ENCODE data around the gene OS9. TPM values are rescaled to one million over a fixed set of nuclear protein-coding genes. Genes with fewer than 3 reads are reported as not detected.

OS9 gene
- total and polyA plus RNA-seq, 9 of the 15 experiments (the other 6 are each of a cell fraction or from before 2014, with no cell fraction given) = 4.6 to 105 (median 89.5) TPM

- Histone ChIP-seq H3K9me1 (ENCODE audit: control insufficient read depth, insufficient read depth, low read length) (no peaks in the 10 kb centered on the region), H2AFZ (ENCODE audit: low read depth, low read length) (no peak overlapping the region), H3K4me1 (replicated peaks in 1 of 2; ENCODE audit: control insufficient read depth in 2 of 2, insufficient read depth in 2 of 2, low read length in 2 of 2) (peaks cover 6 to 40% of the 10 kb centered on the region in 2 experiments; a peak in 4 of 5 replicates), H3K36me3 (ENCODE audit: control insufficient read depth, insufficient read depth, low read length) (0 out of 3 replicates have a peak, but pooled peaks cover under 1% of the 10 kb centered on the region), H3K27ac (ENCODE audit: extremely low read depth, low read depth, low read length) (no peak overlapping the region), H3K9ac (ENCODE audit: insufficient read depth in 1 of 2, low read depth in 2 of 2, low read length in 2 of 2) (no peak overlapping the region), H3K27me3 (ENCODE audit: control insufficient read depth in 2 of 2, insufficient read depth in 2 of 2, low read length in 2 of 2) (peaks cover 0 to 26% of the 10 kb centered on the region in 2 experiments; a peak in 2 of 5 replicates), H3K4me3 (no peak overlapping the region), H4K20me1 (replicated peaks; ENCODE audit: control insufficient read depth, insufficient read depth, low read length) (no peaks in the 10 kb centered on the region), H3K9me3 (replicated peaks; ENCODE audit: control insufficient read depth, insufficient read depth, low read depth, low read length) (no peaks in the 10 kb centered on the region), H3K4me2 (ENCODE audit: insufficient read depth, low read length) (no peak overlapping the region), H3K79me2 (ENCODE audit: control insufficient read depth, insufficient read depth, low read length) (peaks cover 7% of the 10 kb centered on the region; the same call in 1 of the 3 replicates)
- CTCF ChIA-PET (ENCODE audit: low intra/inter-chr PET ratio) = no interaction called here
- in situ Hi-C loops (cut with MboI) (loop anchor here (10.0 kb wide), 1 partner anchor 426 kb away; no protein-coding TSS in a partner anchor), intact Hi-C loops (cut with micrococcal nuclease) (no loop called here)
- no peak for TF ChIP-seq MECOM (CRISPR knock-in tag; IDR thresholded peaks at IDR 0.05)
- TF ChIP-seq KDM1A (IDR thresholded peaks at IDR 0.05) = 0 out of 4 replicates have a peak, but pooled peaks of 1 of the 2 experiments have one; percentile 12
- TF ChIP-seq RAD21 (CRISPR knock-in tag; conservative IDR thresholded peaks at IDR 0.05 in 1 of 2, IDR thresholded peaks at IDR 0.05 in 1 of 2) = no peak
- 0 out of 2 replicates have a peak, but pooled peaks have one; percentile 39 for TF ChIP-seq RREB1 (CRISPR knock-in tag; IDR thresholded peaks at IDR 0.05)
- peak; percentile 76 for TF ChIP-seq RFX1 (IDR thresholded peaks at IDR 0.05)
- 0 out of 2 replicates have a peak, but pooled peaks have one; percentile 2 for TF ChIP-seq SPI1 (IDR thresholded peaks at IDR 0.05; ENCODE audit: borderline replicate concordance, low read depth, low read length)
- no peak for TF ChIP-seq HDAC8 (tag; IDR thresholded peaks at IDR 0.05)
- TF ChIP-seq ATF2 (CRISPR knock-in tag; IDR thresholded peaks at IDR 0.05) = no peak
- no peak for TF ChIP-seq YBX1 (IDR thresholded peaks at IDR 0.05)
- TF ChIP-seq ELF1 (tag; IDR thresholded peaks at IDR 0.05) = no peak
- peak; percentile 45; the same call in 1 of the 2 replicates for TF ChIP-seq CTBP1 (IDR thresholded peaks at IDR 0.05; ENCODE audit: borderline replicate concordance)
- TF ChIP-seq SMAD1 (IDR thresholded peaks at IDR 0.05; ENCODE audit: low read depth, low read length, partially characterized antibody) = no peak
- FAIRE-seq (no peak), DNase-seq (ENCODE audit: extremely low read depth in 1 of 4, low spot score in 3 of 4) (no peak), ATAC-seq (no peak)
- WGBS (ENCODE audit: insufficient coverage, low coverage, missing lambda C conversion rate) = 31% methylated on average over 5 of the region's 5 CpGs
- no TSS peak for BruUV-seq (replicated peaks)
- POLR2A ChIA-PET = interaction anchor here (0.5 to 1.3 kb wide), 11 partner anchors 11 to 1329 kb away, joined by 3 to 4 read pairs (median 3); partner anchors contain the start of genes CDK4, DDIT3 and OS9
These were observed 46.9 kb downstream of the OS9 start for GRCh38 chr12:57740656-57741412.
